Frontal cortex (tissue), 4 donors: ENCODE measurements around the gene ZBTB25. TPM values are rescaled to one million over a fixed set of nuclear protein-coding genes. Genes with fewer than 3 reads are reported as not detected.

Source experiments
- DNase-seq, 2 donors: peaks; one replicate each; pipeline ENCODE4 v3.0.0; 2012; ENCODE audit warnings: low spot score in 2 of 2
- FAIRE-seq: peaks from 2 replicates; lab custom pipeline; 2012; peaks lifted over from hg19 to GRCh38; lab: Jason Lieb, UNC
- small RNA-seq: library from RNA; depleted of rRNA; stranded (forward); fragments of <200 nt; gene quantifications from one replicate; pipeline ENCODE3, GENCODE V24; 2014
- total RNA-seq: library from RNA; depleted of rRNA; stranded (reverse); fragments of >200 nt; gene quantifications from one replicate; pipeline ENCODE4 v1.2.3, GENCODE V29; 2014
- donor health status: control.
- donor health status: control.
- donor health status: control.

Gene ZBTB25
- total RNA-seq, 1 donor from 2014 or later = 15.5 TPM

DNA sequence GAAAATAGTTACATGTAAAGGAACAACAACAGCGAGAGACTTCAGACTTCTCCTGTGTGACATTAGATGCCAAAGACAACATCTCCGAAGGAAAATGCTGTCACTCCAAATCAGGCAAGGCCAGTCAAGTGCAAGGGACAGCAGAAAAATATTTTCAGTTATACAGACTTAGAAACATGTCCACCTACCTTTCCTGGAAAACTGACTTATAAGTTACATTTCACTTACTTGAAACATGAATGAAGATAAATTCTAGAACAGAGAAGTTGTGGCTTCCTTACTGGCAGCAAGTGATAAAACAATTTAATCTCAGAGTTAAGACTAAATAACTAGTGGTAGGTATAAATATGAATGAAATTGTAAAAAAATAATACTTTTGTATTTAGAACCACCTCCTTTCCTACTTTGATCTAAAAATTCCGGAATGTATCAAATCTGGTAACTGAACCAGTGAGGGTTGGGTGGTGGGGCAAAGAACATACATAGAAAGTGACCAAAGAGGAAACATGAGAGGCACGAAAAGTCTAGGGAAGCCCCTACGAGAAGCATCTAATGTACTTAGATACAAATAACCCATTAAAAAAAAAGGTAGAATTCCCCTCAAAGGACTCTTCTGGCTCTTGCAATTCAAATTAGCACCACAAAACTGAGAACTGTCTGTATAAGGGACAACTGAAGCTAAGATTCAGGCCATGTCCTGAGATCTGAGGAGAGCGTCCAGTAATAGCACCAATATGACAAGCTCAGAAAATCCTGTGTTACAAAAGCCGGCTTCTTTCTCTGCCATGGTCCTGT lies 94.3 kb downstream of the ZBTB25 start:
- FAIRE-seq (no peak), DNase-seq (no peak)

DNA sequence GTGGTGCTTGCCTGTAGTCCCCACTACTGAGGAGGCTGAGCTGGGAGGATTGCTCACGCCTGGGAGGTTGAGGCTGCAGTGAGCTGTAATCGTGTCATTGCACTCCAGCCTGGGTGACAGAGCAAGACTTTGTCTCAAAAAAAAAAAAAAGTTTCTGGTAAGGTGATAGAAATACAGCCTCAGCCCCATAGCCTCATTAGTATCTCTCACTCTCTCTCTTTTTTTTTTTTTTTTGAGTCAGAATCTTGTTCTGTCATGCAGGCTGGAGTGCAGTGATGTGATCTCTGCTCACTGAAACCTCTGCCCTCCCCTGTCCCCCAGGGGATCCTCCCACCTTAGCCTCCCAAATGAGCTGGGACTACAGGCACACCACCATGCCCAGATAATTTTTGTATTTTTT lies 96.3 kb downstream of the ZBTB25 start:
- FAIRE-seq (no peak), DNase-seq (no peak)

GRCh38 chr14:64405295-64405694 lies 98.3 kb downstream of the ZBTB25 start:
- FAIRE-seq = no peak
- DNase-seq = no peak

DNA sequence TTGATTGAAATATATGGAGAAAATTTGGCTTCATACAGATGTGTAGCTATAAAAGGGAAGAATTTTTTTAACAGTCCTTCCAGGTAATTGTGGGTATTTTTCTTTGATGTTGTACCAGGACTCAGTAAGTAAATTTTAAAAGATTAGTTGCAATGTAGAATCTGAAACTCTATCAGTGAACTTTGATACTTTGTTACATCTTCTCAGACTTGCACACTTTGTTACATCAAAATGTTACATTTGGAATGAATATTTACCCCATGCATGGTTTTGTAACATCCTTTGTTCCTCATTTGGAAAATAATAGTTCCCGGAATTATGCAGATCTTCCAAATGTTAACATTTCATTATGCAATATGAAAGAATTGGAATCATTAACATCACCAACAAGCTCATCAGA lies 101.7 kb downstream of the ZBTB25 start:
- no peak for FAIRE-seq

GRCh38 chr14:64400829-64401459 lies 102.7 kb downstream of the ZBTB25 start:
- no peak for FAIRE-seq
- no peak for DNase-seq

More for the DNA sequence above, 101.7 kb downstream of the ZBTB25 start:
- DNase-seq = no peak

Small RNA genes within 50 kb of the gene (small RNA-seq; reads per million reads assigned to genes)
- not detected for gene AL049869.4

Other genes with a start within 250 kb of the ZBTB25 start
- gene ESR2, start 209.5 kb downstream of the ZBTB25 start, total RNA-seq = 1.2 TPM
- 28.5 TPM for gene MTHFD1, start 115.5 kb downstream of the ZBTB25 start, total RNA-seq
- gene AKAP5, start 38.3 kb downstream of the ZBTB25 start, total RNA-seq = 37.5 TPM
- 52.2 TPM for gene ZBTB1, start 932 bp upstream of the ZBTB25 start, total RNA-seq
- gene HSPA2, start 36.9 kb upstream of the ZBTB25 start, total RNA-seq = 9.0 TPM
- gene PPP1R36, start 46.1 kb upstream of the ZBTB25 start, total RNA-seq = 0.82 TPM
- gene PLEKHG3, start 200.6 kb upstream of the ZBTB25 start, total RNA-seq = 7.3 TPM